Gastroesophageal sphincter (tissue), 3 donors: ENCODE results near the gene ZNF592.

Source experiments
- CTCF ChIP-seq, 4 experiments: fragments of 200-600 bp in 2 of 4; fragments of 450-650 bp in 2 of 4; sonication (generic) in 1 of 4; IDR thresholded peaks; one replicate each; pipeline ENCODE4 v1.5.1; 2017 to 2019; ENCODE audit warnings: antibody characterized with exemption in 4 of 4, mild to moderate bottlenecking in 2 of 4, moderate library complexity in 2 of 4
- EP300 ChIP-seq: sonication (generic); formaldehyde crosslinking; IDR thresholded peaks from one replicate; pipeline ENCODE4 v1.6.1; 2017; ENCODE audit warnings: antibody characterized with exemption, mild to moderate bottlenecking
- POLR2A ChIP-seq, 2 donors: fragments of 450-650 bp; IDR thresholded peaks; one replicate each; pipeline ENCODE4 v1.6.1; 2017; ENCODE audit warnings: antibody characterized with exemption in 2 of 2, mild to moderate bottlenecking in 2 of 2, moderate library complexity in 1 of 2

GRCh38 chr15:84795186-84795585 is 46.8 kb downstream of the ZNF592 start:
- TF ChIP-seq CTCF (IDR thresholded peaks at IDR 0.05) (no peak), POLR2A (IDR thresholded peaks at IDR 0.05) (no peak), EP300 (no peak)
